K562 (cell line): ENCODE measurements around the gene LRP1B. TPM values are rescaled to one million over a fixed set of nuclear protein-coding genes. Genes with fewer than 3 reads are reported as not detected.

ENCODE experiments used
- ATAC-seq: fragments of 200-7000 bp; cut with Tn5 transposase; 3 replicates; pipeline ENCODE4 v1.9.1; 2020; ENCODE audit warnings: moderate library complexity
- BruUV-seq: library from RNA; stranded (reverse); fragments of 400-500 nt; replicated peaks from 2 replicates; lab custom pipeline; 2021; lab: Mats Ljungman, UMichigan
- CTCF ChIA-PET: fragments of 300-600 bp; formaldehyde crosslinking; extraction: SDS; loops from one replicate; lab custom pipeline; 2021; ENCODE audit warnings: low intra/inter-chr PET ratio; lab: Yijun Ruan, JAX
- POLR2A ChIA-PET: fragments of 300-600, 350-650 bp; sonication (Branson Sonifier 250); formaldehyde crosslinking; extraction: SDS; loops from one replicate; lab custom pipeline; 2021; ENCODE audit warnings: antibody characterized with exemption, inconsistent platforms; lab: Yijun Ruan, JAX
- DNase-seq, 4 experiments: peaks; one replicate each; pipeline versions ENCODE4 v3.0.0 to v3.0.0-alpha.2; 2011 to 2018; ENCODE audit warnings: low spot score in 3 of 4, mixed read lengths in 3 of 4; ENCODE audit errors: extremely low read depth in 1 of 4
- FAIRE-seq: peaks from 2 replicates; lab custom pipeline; 2011; peaks lifted over from hg19 to GRCh38; lab: Jason Lieb, UNC
- H2AFZ ChIP-seq: 2 replicates; pipeline ENCODE4 v1.6.0; 2011; ENCODE audit warnings: low read depth, low read length, control low read depth, inconsistent platforms
- H3K27ac ChIP-seq: fragments of 200-600 bp; 3 replicates; pipeline ENCODE4 v1.8.0; 2011; ENCODE audit warnings: low read depth, mild to moderate bottlenecking, control low read depth, inconsistent platforms, low read length, moderate library complexity, mixed read lengths; ENCODE audit errors: extremely low read depth
- H3K27me3 ChIP-seq, 2 experiments: fragments of 300-600 bp in 1 of 2; 2 replicates in 1 of 2; 3 replicates in 1 of 2; pipeline versions ENCODE4 v1.6.0 to v1.8.0; 2011; ENCODE audit warnings: inconsistent platforms in 2 of 2, low read length in 2 of 2, mild to moderate bottlenecking in 1 of 2, mixed read lengths in 1 of 2, moderate library complexity in 1 of 2; ENCODE audit not compliant: control insufficient read depth in 2 of 2, insufficient read depth in 2 of 2
- H3K36me3 ChIP-seq: fragments of 300-600 bp; 3 replicates; pipeline ENCODE4 v1.8.0; 2011; ENCODE audit warnings: mild to moderate bottlenecking, low read length, inconsistent platforms; ENCODE audit not compliant: control insufficient read depth, insufficient read depth
- H3K4me1 ChIP-seq, 2 experiments: fragments of 200-600 bp in 1 of 2; replicated peaks in 1 of 2; 2 replicates in 1 of 2; 3 replicates in 1 of 2; pipeline versions ENCODE4 v1.5.1 to v1.8.0; 2011; ENCODE audit warnings: inconsistent platforms in 2 of 2, low read length in 2 of 2, mild to moderate bottlenecking in 1 of 2, mixed read lengths in 1 of 2, moderate library complexity in 1 of 2; ENCODE audit not compliant: control insufficient read depth in 2 of 2, insufficient read depth in 2 of 2
- H3K4me2 ChIP-seq: 2 replicates; pipeline ENCODE4 v1.6.1; 2011; ENCODE audit warnings: low read length, control low read depth, inconsistent platforms, mixed read lengths; ENCODE audit not compliant: insufficient read depth
- H3K4me3 ChIP-seq: fragments of 200-600 bp; sonication (generic), shearing (Covaris generic); 2 replicates; pipeline ENCODE4 v1.5.1; 2016; ENCODE audit warnings: control low read depth, inconsistent platforms
- H3K79me2 ChIP-seq: fragments of 200-600 bp; 3 replicates; pipeline ENCODE4 v1.8.0; 2011; ENCODE audit warnings: low read length, inconsistent platforms; ENCODE audit not compliant: control insufficient read depth, insufficient read depth
- H3K9ac ChIP-seq, 2 experiments: 2 replicates each; pipeline versions ENCODE4 v1.6.0 to v1.6.1; 2011; ENCODE audit warnings: low read depth in 2 of 2, low read length in 2 of 2, control low read depth in 1 of 2, inconsistent platforms in 1 of 2, mild to moderate bottlenecking in 1 of 2, mixed read lengths in 1 of 2; ENCODE audit not compliant: insufficient read depth in 1 of 2
- H3K9me1 ChIP-seq: one replicate; pipeline ENCODE4 v1.6.0; 2011; ENCODE audit warnings: inconsistent platforms, mild to moderate bottlenecking, low read length, moderate library complexity; ENCODE audit not compliant: control insufficient read depth, insufficient read depth
- H3K9me3 ChIP-seq: replicated peaks from 2 replicates; pipeline ENCODE4 v1.5.1; 2011; ENCODE audit warnings: low read depth, low read length, inconsistent platforms; ENCODE audit not compliant: control insufficient read depth, insufficient read depth
- H4K20me1 ChIP-seq: replicated peaks from 2 replicates; pipeline ENCODE4 v1.6.1; 2011; ENCODE audit warnings: low read length, inconsistent platforms, mixed read lengths; ENCODE audit not compliant: control insufficient read depth, insufficient read depth
- ATF1 ChIP-seq, 2 experiments: fragments of 450-650 bp in 1 of 2; IDR thresholded peaks; 2 replicates each; pipeline ENCODE4 v1.6.1; 2016; ENCODE audit warnings: missing compliant biosample characterization in 1 of 2, missing genetic modification characterization in 1 of 2
- BRF1 ChIP-seq: IDR thresholded peaks from 3 replicates; pipeline ENCODE4 v1.6.1; 2011; ENCODE audit warnings: borderline replicate concordance, mild to moderate bottlenecking; ENCODE audit not compliant: insufficient read length; ENCODE audit errors: extremely low read depth
- CBX8 ChIP-seq: fragments of 200-600 bp; sonication (generic); IDR thresholded peaks from 2 replicates; pipeline ENCODE4 v1.6.1; 2012; ENCODE audit warnings: borderline replicate concordance, mixed run types, low read depth, mild to moderate bottlenecking, moderate library complexity, mixed read lengths, low read length, control low read depth, inconsistent platforms; ENCODE audit not compliant: poor library complexity, severe bottlenecking; ENCODE audit errors: extremely low read depth
- CREB1 ChIP-seq, 2 experiments: sonication (generic) in 1 of 2; formaldehyde crosslinking in 1 of 2; IDR thresholded peaks; 2 replicates each; pipeline versions ENCODE4 v1.6.1 to v1.8.0; 2012 to 2022; ENCODE audit warnings: inconsistent platforms in 1 of 2, mild to moderate bottlenecking in 1 of 2, missing genetic modification reagents in 1 of 2, moderate library complexity in 1 of 2
- CUX1 ChIP-seq: fragments of 200-800 bp; sonication (Bioruptor generic); IDR thresholded peaks from 2 replicates; pipeline ENCODE4 v1.6.1; 2016; ENCODE audit warnings: missing genetic modification characterization, missing compliant biosample characterization
- DIDO1 ChIP-seq: fragments of 450-650 bp; IDR thresholded peaks from 2 replicates; pipeline ENCODE4 v1.6.1; 2016; ENCODE audit warnings: low read depth, missing biosample characterization, missing genetic modification characterization
- ETV1 ChIP-seq: fragments of 450-650 bp; conservative IDR thresholded peaks from 2 replicates; pipeline ENCODE4 v1.6.1; 2016; ENCODE audit warnings: missing genetic modification characterization, control low read depth, low read depth, missing compliant biosample characterization
- GTF2A2 ChIP-seq: IDR thresholded peaks from 2 replicates; pipeline ENCODE4 v1.6.1; 2016; ENCODE audit warnings: mild to moderate bottlenecking, missing genetic modification characterization, missing compliant biosample characterization
- HOXB6 ChIP-seq: fragments of 250-450 bp; sonication (Bioruptor Pico); IDR thresholded peaks from 2 replicates; pipeline ENCODE4 v1.5.1; 2022; ENCODE audit warnings: mild to moderate bottlenecking, borderline replicate concordance
- POLR2A ChIP-seq: fragments of 450-650 bp; conservative IDR thresholded peaks from 2 replicates; pipeline ENCODE4 v1.6.1; 2016
- XRCC5 ChIP-seq: fragments of 200-400 bp; formaldehyde crosslinking; IDR thresholded peaks from 2 replicates; pipeline ENCODE4 v1.6.1; 2017; ENCODE audit warnings: low read depth, mild to moderate bottlenecking, low read length
- ZFP30 ChIP-seq: fragments of 250-450 bp; sonication (Bioruptor Pico); IDR thresholded peaks from 2 replicates; pipeline ENCODE4 v1.8.0; 2022; ENCODE audit warnings: moderate library complexity, mild to moderate bottlenecking, inconsistent platforms, borderline replicate concordance
- ZNF133 ChIP-seq: fragments of 250-450 bp; sonication (Bioruptor Pico); IDR thresholded peaks from 2 replicates; pipeline ENCODE4 v1.4.0; 2020; ENCODE audit warnings: mild to moderate bottlenecking
- ZNF143 ChIP-seq: sonication (generic); formaldehyde crosslinking; IDR thresholded peaks from 2 replicates; pipeline ENCODE4 v1.9.0; 2022; ENCODE audit warnings: mild to moderate bottlenecking, missing genetic modification reagents
- ZNF395 ChIP-seq: fragments of 200-800 bp; sonication (Bioruptor generic); IDR thresholded peaks from 2 replicates; pipeline ENCODE4 v1.6.1; 2017; ENCODE audit warnings: missing genetic modification characterization, missing compliant biosample characterization
- ZNF507 ChIP-seq: conservative IDR thresholded peaks from 2 replicates; pipeline ENCODE4 v1.6.1; 2017; ENCODE audit warnings: missing genetic modification characterization, missing compliant biosample characterization
- ZNF764 ChIP-seq: fragments of 250-450 bp; sonication (Bioruptor Pico); IDR thresholded peaks from 2 replicates; pipeline ENCODE4 v1.4.0; 2020; ENCODE audit warnings: low read depth, mild to moderate bottlenecking, moderate library complexity
- ZSCAN32 ChIP-seq: fragments of 450-650 bp; formaldehyde crosslinking; IDR thresholded peaks from 2 replicates; pipeline ENCODE4 v1.4.0; 2020; ENCODE audit warnings: mild to moderate bottlenecking, moderate library complexity
- WGBS: fragments of 100-300 bp; shearing (Covaris generic); methylation state at CpG from one replicate; pipeline ENCODE4 v1.1.6; 2016; ENCODE audit warnings: low coverage, mixed read lengths; ENCODE audit not compliant: insufficient coverage; ENCODE audit errors: missing lambda C conversion rate; 5-methylcytosine and 5-hydroxymethylcytosine counted together
- in situ Hi-C: fragments of 300-500 bp; cut with MboI; formaldehyde crosslinking; loops from 4 replicates; pipeline ENCODE4 v1.15.0; 2018; ENCODE audit warnings: inconsistent platforms, mixed read lengths
- intact Hi-C: fragments of 100-400 bp; cut with micrococcal nuclease; formaldehyde crosslinking; loops from 2 replicates; pipeline ENCODE4 v1.14.2; 2022
- polyA plus RNA-seq, 8 experiments: library from polyadenylated mRNA; depleted of rRNA in 4 of 8; stranded (reverse) in 5 of 8; unstranded in 3 of 8; fragments of >200 nt; fragmentation: Nextera tagmentation in 2 of 8; fragmentation: Illumina TruSeq in 1 of 8; extraction: Ambion mirVana in 2 of 8; extraction: Trizol in 1 of 8; gene quantifications; 2 replicates each; pipeline versions ENCODE4 v1.2.1 to v1.2.3, GENCODE V29; 2011 to 2014; ENCODE audit warnings: inconsistent platforms in 1 of 8, missing spikeins in 1 of 8
- total RNA-seq, 7 experiments: library from RNA; depleted of rRNA in 6 of 7; stranded (reverse); fragments of >200 nt in 6 of 7; fragmentation: Illumina TruSeq in 2 of 7; extraction: Trizol in 2 of 7; gene quantifications; 2 replicates each; pipeline versions ENCODE4 v1.2.1 to v1.2.3, GENCODE V29; 2011 to 2021; ENCODE audit warnings: low replicate concordance in 1 of 7

LRP1B gene
- total and polyA plus RNA-seq, 9 of the 15 experiments (the other 6 are each of a cell fraction or from before 2014, with no cell fraction given) = not detected

DNA sequence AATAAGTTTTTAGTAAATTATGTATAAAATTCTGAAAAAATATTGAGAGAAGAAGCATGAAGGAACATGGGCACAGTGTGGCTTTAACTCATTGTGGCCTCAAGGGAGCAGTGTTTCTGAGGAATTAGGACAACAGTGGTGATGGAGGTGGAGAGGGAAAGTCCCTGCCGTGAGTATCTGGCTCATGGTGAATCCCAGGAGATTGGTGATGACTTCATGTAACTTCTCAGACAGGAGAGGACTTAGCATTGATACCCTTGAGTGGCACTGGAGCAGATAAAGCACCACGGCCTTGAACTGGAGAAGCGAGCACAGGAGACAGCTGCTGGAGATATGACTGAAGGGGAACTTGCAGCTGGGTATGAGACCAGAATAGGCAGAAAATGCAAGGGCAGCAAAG lies 35.0 kb upstream of the LRP1B start:
- ChIA-PET CTCF (no interaction called here), POLR2A (no interaction called here)
- Histone ChIP-seq H2AFZ (no peak overlapping the region), H3K27me3 (no peaks in the 10 kb centered on the region), H3K36me3 (no peaks in the 10 kb centered on the region), H3K9me1 (no peaks in the 10 kb centered on the region), H3K79me2 (no peaks in the 10 kb centered on the region), H4K20me1 (no peaks in the 10 kb centered on the region), H3K4me3 (no peak overlapping the region), H3K27ac (no peak overlapping the region), H3K4me2 (no peak overlapping the region), H3K9me3 (no peaks in the 10 kb centered on the region), H3K4me1 (no peaks in the 10 kb centered on the region), H3K9ac (no peak overlapping the region)
- DNase-seq (no peak), FAIRE-seq (no peak), ATAC-seq (no peak)
- intact Hi-C loops (no loop called here), in situ Hi-C loops (no loop called here)
- 0% methylated on average over 3 of the region's 3 CpGs for WGBS
- BruUV-seq = no TSS peak
- no peak for TF ChIP-seq GTF2A2 (tag)
- no peak for TF ChIP-seq ZNF395 (CRISPR knock-in tag)
- no peak for TF ChIP-seq ATF1 (CRISPR knock-in tag; IDR thresholded peaks at IDR 0.05)
- TF ChIP-seq ATF1 (tag; IDR thresholded peaks at IDR 0.05) = no peak
- TF ChIP-seq ZNF133 (CRISPR knock-in tag) = no peak
- TF ChIP-seq ZNF764 (CRISPR knock-in tag) = no peak
- TF ChIP-seq ZNF507 (tag) = no peak
- TF ChIP-seq ZNF143 (CRISPR knock-in tag) = no peak
- no peak for TF ChIP-seq HOXB6
- TF ChIP-seq ETV1 = no peak
- no peak for TF ChIP-seq CUX1 (CRISPR knock-in tag)
- no peak for TF ChIP-seq ZSCAN32 (CRISPR knock-in tag)
- TF ChIP-seq CBX8 = no peak
- TF ChIP-seq BRF1 = no peak
- no peak for TF ChIP-seq POLR2A
- TF ChIP-seq DIDO1 (tag) = no peak
- no peak for TF ChIP-seq XRCC5
- no peak for TF ChIP-seq CREB1 (IDR thresholded peaks at IDR 0.05)
- TF ChIP-seq CREB1 (CRISPR knock-in tag; IDR thresholded peaks at IDR 0.05) = no peak
- TF ChIP-seq ZFP30 = no peak
